ENCODE measurements around the gene KLHDC7B.

DNA sequence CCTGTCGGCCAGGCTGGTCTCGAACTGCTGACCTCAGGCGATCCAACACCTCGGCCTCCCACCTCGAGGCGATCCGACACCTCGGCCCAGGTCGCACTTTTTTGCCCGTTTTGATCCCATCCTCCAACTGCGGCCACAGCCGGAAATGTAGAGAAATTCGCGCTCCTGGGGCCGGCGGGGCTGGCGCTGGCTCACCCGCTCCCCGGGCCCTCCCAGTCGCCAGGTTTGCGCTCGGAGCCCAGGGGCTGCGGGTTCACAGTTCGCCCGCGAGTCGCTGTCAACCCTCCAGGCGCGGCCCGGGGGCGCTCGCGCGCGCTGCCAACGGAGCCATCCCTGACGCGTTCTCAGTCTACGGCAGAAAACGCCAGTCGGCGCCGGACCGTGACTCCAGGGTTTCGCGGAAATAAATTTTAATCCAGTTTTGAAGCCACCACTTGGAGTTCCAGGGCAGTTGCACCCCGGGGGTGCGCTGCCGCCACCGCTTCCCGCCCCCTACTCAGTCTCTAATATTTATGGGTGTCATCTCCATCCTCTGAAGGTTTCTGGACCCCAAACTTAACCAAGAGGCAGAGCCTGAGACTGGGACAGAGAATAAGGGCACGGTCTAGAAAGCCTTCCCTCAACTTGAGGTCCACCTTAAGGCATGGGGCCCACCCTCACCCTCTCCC lies 1.5 kb upstream of the KLHDC7B start:
- TF ChIP-seq, protein P1, sequence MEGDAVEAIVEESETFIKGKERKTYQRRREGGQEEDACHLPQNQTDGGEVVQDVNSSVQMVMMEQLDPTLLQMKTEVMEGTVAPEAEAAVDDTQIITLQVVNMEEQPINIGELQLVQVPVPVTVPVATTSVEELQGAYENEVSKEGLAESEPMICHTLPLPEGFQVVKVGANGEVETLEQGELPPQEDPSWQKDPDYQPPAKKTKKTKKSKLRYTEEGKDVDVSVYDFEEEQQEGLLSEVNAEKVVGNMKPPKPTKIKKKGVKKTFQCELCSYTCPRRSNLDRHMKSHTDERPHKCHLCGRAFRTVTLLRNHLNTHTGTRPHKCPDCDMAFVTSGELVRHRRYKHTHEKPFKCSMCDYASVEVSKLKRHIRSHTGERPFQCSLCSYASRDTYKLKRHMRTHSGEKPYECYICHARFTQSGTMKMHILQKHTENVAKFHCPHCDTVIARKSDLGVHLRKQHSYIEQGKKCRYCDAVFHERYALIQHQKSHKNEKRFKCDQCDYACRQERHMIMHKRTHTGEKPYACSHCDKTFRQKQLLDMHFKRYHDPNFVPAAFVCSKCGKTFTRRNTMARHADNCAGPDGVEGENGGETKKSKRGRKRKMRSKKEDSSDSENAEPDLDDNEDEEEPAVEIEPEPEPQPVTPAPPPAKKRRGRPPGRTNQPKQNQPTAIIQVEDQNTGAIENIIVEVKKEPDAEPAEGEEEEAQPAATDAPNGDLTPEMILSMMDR (IDR thresholded peaks at IDR 0.05), result no peak
- TF ChIP-seq EP300 (IDR thresholded peaks at IDR 0.05), result no peak
